Loucy (cell line): ENCODE measurements around the gene SLF2.

Experiments
- H2AFZ ChIP-seq: fragments of 200-600 bp; sonication (generic); 2 replicates; pipeline ENCODE4 v1.6.0; 2016; ENCODE audit warnings: antibody characterized with exemption, mild to moderate bottlenecking, low read length, moderate library complexity
- H3F3A ChIP-seq: fragments of 200-600 bp; 2 replicates; pipeline ENCODE4 v1.6.0; 2016; ENCODE audit warnings: antibody characterized with exemption, low read depth, mild to moderate bottlenecking
- H3K27me3 ChIP-seq: fragments of 200-600 bp; sonication (generic); 2 replicates; pipeline ENCODE4 v1.6.1; 2014; ENCODE audit warnings: low read length, mild to moderate bottlenecking; ENCODE audit not compliant: insufficient read depth, poor library complexity, severe bottlenecking
- H3K36me3 ChIP-seq: fragments of 200-600 bp; sonication (generic); 2 replicates; pipeline ENCODE4 v1.6.1; 2016; ENCODE audit warnings: low read length; ENCODE audit not compliant: insufficient read depth
- H3K4me1 ChIP-seq: fragments of 200-600 bp; sonication (generic); 2 replicates; pipeline ENCODE4 v1.5.1; 2014; ENCODE audit warnings: low read length, mild to moderate bottlenecking; ENCODE audit not compliant: insufficient read depth, poor library complexity, severe bottlenecking
- H3K4me2 ChIP-seq: fragments of 200-600 bp; sonication (generic); 2 replicates; pipeline ENCODE4 v1.6.0; 2014; ENCODE audit warnings: antibody characterized with exemption, low read length, low read depth, mild to moderate bottlenecking; ENCODE audit not compliant: poor library complexity, severe bottlenecking
- H3K4me3 ChIP-seq: fragments of 200-600 bp; sonication (generic); 2 replicates; pipeline ENCODE4 v1.5.1; 2014; ENCODE audit warnings: low read length, mild to moderate bottlenecking, mixed read lengths; ENCODE audit not compliant: poor library complexity, severe bottlenecking
- H3K79me2 ChIP-seq: fragments of 200-600 bp; sonication (generic); 2 replicates; pipeline ENCODE4 v1.6.1; 2014; ENCODE audit warnings: low read length; ENCODE audit not compliant: insufficient read depth
- H3K9ac ChIP-seq: fragments of 200-600 bp; sonication (generic); 2 replicates; pipeline ENCODE4 v1.6.0; 2014; ENCODE audit warnings: mild to moderate bottlenecking, low read depth, low read length, moderate library complexity; ENCODE audit not compliant: poor library complexity, severe bottlenecking
- H3K9me2 ChIP-seq: fragments of 200-600 bp; sonication (generic); replicated peaks from 2 replicates; pipeline ENCODE4 v1.6.1; 2016; ENCODE audit warnings: low read depth, low read length, mixed read lengths
- H3K9me3 ChIP-seq: fragments of 200-600 bp; sonication (generic); 2 replicates; pipeline ENCODE4 v1.6.1; 2014; ENCODE audit warnings: mild to moderate bottlenecking, antibody characterized with exemption, low read length, low read depth; ENCODE audit not compliant: insufficient read depth
- H4K20me1 ChIP-seq: fragments of 200-600 bp; sonication (generic); 2 replicates; pipeline ENCODE4 v1.6.0; 2014; ENCODE audit warnings: antibody characterized with exemption, low read length, mild to moderate bottlenecking; ENCODE audit not compliant: insufficient read depth, poor library complexity, severe bottlenecking
- CTCF ChIP-seq: fragments of 200-600 bp; sonication (generic); conservative IDR thresholded peaks from 2 replicates; pipeline ENCODE4 v1.5.1; 2014; ENCODE audit warnings: mild to moderate bottlenecking, antibody characterized with exemption, low read length
- EZH2phosphoT487 ChIP-seq: fragments of 200-600 bp; IDR thresholded peaks from 2 replicates; pipeline ENCODE4 v1.6.1; 2018; ENCODE audit warnings: antibody characterized with exemption, mild to moderate bottlenecking, moderate library complexity, borderline replicate concordance

The SLF2 gene

GRCh38 chr10:100948916-100949315, 36.2 kb downstream of the SLF2 start:
- H3K9me3 ChIP-seq = no peaks in the 10 kb centered on the region
- H3K4me2 ChIP-seq = no peak overlapping the region
- no peak overlapping the region for H2AFZ ChIP-seq
- H3K79me2 ChIP-seq = no peaks in the 10 kb centered on the region
- TF ChIP-seq EZH2phosphoT487 (no peak), CTCF (no peak)
- H3K27me3 ChIP-seq = no peaks in the 10 kb centered on the region
- H4K20me1 ChIP-seq = no peaks in the 10 kb centered on the region
- peaks cover under 1% of the 10 kb centered on the region; the same call in 1 of the 2 replicates for H3F3A ChIP-seq
- H3K4me3 ChIP-seq = no peak overlapping the region
- H3K4me1 ChIP-seq = peaks cover under 1% of the 10 kb centered on the region
- peaks cover 74% of the 10 kb centered on the region for H3K36me3 ChIP-seq
- no peak overlapping the region for H3K9ac ChIP-seq
- no peaks in the 10 kb centered on the region for H3K9me2 ChIP-seq

- H3K36me3 ChIP-seq = peaks cover 72% of the 10 kb centered on the region
- H3K4me3 ChIP-seq = no peak overlapping the region
- no peaks in the 10 kb centered on the region for H3F3A ChIP-seq
Observed at GRCh38 chr10:100960251-100960650, 47.5 kb downstream of the SLF2 start.

GRCh38 chr10:100962351-100963080, 49.8 kb downstream of the SLF2 start:
- Histone ChIP-seq H3K9me3 (no peaks in the 10 kb centered on the region), H3K27me3 (no peaks in the 10 kb centered on the region), H3K4me1 (no peaks in the 10 kb centered on the region), H3K4me2 (no peak overlapping the region), H4K20me1 (no peaks in the 10 kb centered on the region), H3K9me2 (no peaks in the 10 kb centered on the region), H3F3A (no peaks in the 10 kb centered on the region), H3K9ac (no peak overlapping the region), H2AFZ (no peak overlapping the region), H3K4me3 (no peak overlapping the region), H3K79me2 (no peaks in the 10 kb centered on the region), H3K36me3 (peaks cover 61% of the 10 kb centered on the region)
- TF ChIP-seq EZH2phosphoT487 (no peak), CTCF (no peak)

More at GRCh38 chr10:100960251-100960650, 47.5 kb downstream of the SLF2 start:
- Histone ChIP-seq H4K20me1 (no peaks in the 10 kb centered on the region), H3K4me1 (no peaks in the 10 kb centered on the region), H3K9me3 (no peaks in the 10 kb centered on the region), H3K4me2 (no peak overlapping the region), H2AFZ (no peak overlapping the region), H3K79me2 (no peaks in the 10 kb centered on the region), H3K27me3 (no peaks in the 10 kb centered on the region), H3K9me2 (no peaks in the 10 kb centered on the region), H3K9ac (no peak overlapping the region)
- TF ChIP-seq CTCF (no peak), EZH2phosphoT487 (no peak)
